Iris pigment epithelial cell (primary cell): ENCODE data around the gene ASS1.
"Not testable (repeated sequence)": the region's sequence is repeated elsewhere in the genome, so short reads cannot be mapped to it uniquely, and the experiment has no call there.

Experiments
- DNase-seq: peaks from one replicate; pipeline ENCODE4 v3.0.0-alpha.2; 2011; ENCODE audit warnings: low read depth

Gene ASS1

GRCh38 chr9:130444565-130445221 is at the start of gene ASS1:
ASS1 (plus strand) TSS chr9:130444961; CDS start chr9:130452229, 7,268 bp downstream.
- no peak for DNase-seq

- DNase-seq: no peak
These were observed 48.8 kb upstream of the ASS1 start for GRCh38 chr9:130395810-130396435.

GRCh38 chr9:130396581-130396980 is 48.2 kb upstream of the ASS1 start:
- DNase-seq: no peak

GRCh38 chr9:130398487-130399240 is 46.1 kb upstream of the ASS1 start:
- DNase-seq: no peak

GRCh38 chr9:130399768-130400167 is 45.0 kb upstream of the ASS1 start:
- no peak for DNase-seq

GRCh38 chr9:130400870-130401269 is 43.9 kb upstream of the ASS1 start:
- DNase-seq: no peak

GRCh38 chr9:130401742-130402141 is 43.0 kb upstream of the ASS1 start:
- not testable (repeated sequence) for DNase-seq

GRCh38 chr9:130402243-130402642 is 42.5 kb upstream of the ASS1 start:
- DNase-seq: no peak

- no peak for DNase-seq
These were observed 41.9 kb upstream of the ASS1 start for GRCh38 chr9:130402645-130403440.

- no peak for DNase-seq
These were observed 39.0 kb upstream of the ASS1 start for GRCh38 chr9:130405657-130406257.

- DNase-seq: no peak
These were observed 38.4 kb upstream of the ASS1 start for GRCh38 chr9:130406278-130406895.

- DNase-seq: no peak
These were observed 36.7 kb upstream of the ASS1 start for GRCh38 chr9:130407916-130408663.

- no peak for DNase-seq
These were observed 36.1 kb upstream of the ASS1 start for GRCh38 chr9:130408669-130409068.

- no peak for DNase-seq
These were observed 35.5 kb upstream of the ASS1 start for GRCh38 chr9:130409246-130409645.

- DNase-seq: no peak
These were observed 34.3 kb upstream of the ASS1 start for GRCh38 chr9:130410443-130410842.

GRCh38 chr9:130411566-130411915 is 33.2 kb upstream of the ASS1 start:
- peak; percentile 42 for DNase-seq

- DNase-seq: no peak
These were observed 30.6 kb upstream of the ASS1 start for GRCh38 chr9:130414081-130414731.

GRCh38 chr9:130414910-130415746 is 29.6 kb upstream of the ASS1 start:
- no peak for DNase-seq

GRCh38 chr9:130417602-130418001 is 27.2 kb upstream of the ASS1 start:
- no peak for DNase-seq
